Neuronal stem cell (in vitro differentiated cells): Measurements from ENCODE around the gene KIAA0319L.

ENCODE experiments used
- DNase-seq: peaks from one replicate; pipeline ENCODE4 v3.0.0-alpha.2; 2013; ENCODE audit warnings: low spot score
- H2AFZ ChIP-seq: one replicate; pipeline ENCODE4 v1.6.1; 2013; ENCODE audit warnings: mild to moderate bottlenecking, low read length, inconsistent platforms
- H2AK5ac ChIP-seq: 2 replicates; pipeline ENCODE4 v1.6.1; 2013; ENCODE audit warnings: low read depth, mild to moderate bottlenecking, inconsistent platforms, low read length, moderate library complexity, mixed read lengths
- H2BK120ac ChIP-seq: 2 replicates; pipeline ENCODE4 v1.6.1; 2013; ENCODE audit warnings: low read depth, mild to moderate bottlenecking, inconsistent platforms, low read length, moderate library complexity, mixed read lengths
- H2BK12ac ChIP-seq: one replicate; pipeline ENCODE4 v1.6.1; 2013; ENCODE audit warnings: low read length, inconsistent platforms
- H2BK15ac ChIP-seq: 2 replicates; pipeline ENCODE4 v1.6.1; 2013; ENCODE audit warnings: mild to moderate bottlenecking, low read length, inconsistent platforms, mixed read lengths
- H2BK5ac ChIP-seq: one replicate; pipeline ENCODE4 v1.6.1; 2013; ENCODE audit warnings: inconsistent platforms, mild to moderate bottlenecking, low read length, moderate library complexity
- H3K14ac ChIP-seq: one replicate; pipeline ENCODE4 v1.6.1; 2013; ENCODE audit warnings: low read length, inconsistent platforms
- H3K18ac ChIP-seq: 2 replicates; pipeline ENCODE4 v1.6.1; 2013; ENCODE audit warnings: low read length, inconsistent platforms
- H3K23ac ChIP-seq: 2 replicates; pipeline ENCODE4 v1.6.1; 2013; ENCODE audit warnings: low read depth, mild to moderate bottlenecking, mixed read lengths, low read length, inconsistent platforms; ENCODE audit not compliant: poor library complexity
- H3K27ac ChIP-seq: replicated peaks from 3 replicates; pipeline ENCODE4 v1.5.1; 2013; ENCODE audit warnings: low read length, inconsistent platforms
- H3K27me3 ChIP-seq, 3 experiments: 2 replicates each; pipeline ENCODE4 v1.6.1; 2013; ENCODE audit warnings: low read length in 3 of 3, mild to moderate bottlenecking in 2 of 3, inconsistent platforms in 1 of 3, low read depth in 1 of 3, mixed read lengths in 1 of 3, moderate library complexity in 1 of 3; ENCODE audit not compliant: control insufficient read depth in 3 of 3, insufficient read depth in 3 of 3
- H3K36me3 ChIP-seq, 2 donors: replicated peaks in 1 of 2; 2 replicates each; pipeline ENCODE4 v1.6.1; 2013; ENCODE audit warnings: low read length in 2 of 2; ENCODE audit not compliant: control insufficient read depth in 2 of 2, insufficient read depth in 2 of 2
- H3K4ac ChIP-seq: 2 replicates; pipeline ENCODE4 v1.6.1; 2013; ENCODE audit warnings: inconsistent platforms, mild to moderate bottlenecking, low read length, moderate library complexity
- H3K4me1 ChIP-seq, 2 donors: 1 replicate in 1 of 2; 2 replicates in 1 of 2; pipeline ENCODE4 v1.6.1; 2013; ENCODE audit warnings: low read length in 2 of 2, low read depth in 1 of 2; ENCODE audit not compliant: control insufficient read depth in 2 of 2, insufficient read depth in 1 of 2
- H3K4me2 ChIP-seq: one replicate; pipeline ENCODE4 v1.6.1; 2013; ENCODE audit warnings: mild to moderate bottlenecking, low read length, inconsistent platforms; ENCODE audit not compliant: insufficient read depth, poor library complexity, severe bottlenecking
- H3K4me3 ChIP-seq, 2 donors: 2 replicates each; pipeline ENCODE4 v1.5.1; 2013; ENCODE audit warnings: low read length in 2 of 2, mild to moderate bottlenecking in 2 of 2, inconsistent platforms in 1 of 2, moderate library complexity in 1 of 2
- H3K79me1 ChIP-seq: one replicate; pipeline ENCODE4 v1.6.1; 2013; ENCODE audit warnings: low read depth, mild to moderate bottlenecking, inconsistent platforms, low read length, moderate library complexity
- H3K9ac ChIP-seq: one replicate; pipeline ENCODE4 v1.6.1; 2013; ENCODE audit warnings: mild to moderate bottlenecking, low read depth, low read length, inconsistent platforms; ENCODE audit not compliant: poor library complexity
- H3K9me3 ChIP-seq, 2 donors: replicated peaks in 1 of 2; 2 replicates each; pipeline versions ENCODE3 to v1.6.1; 2013; ENCODE audit warnings: low read length in 2 of 2, mild to moderate bottlenecking in 2 of 2, inconsistent platforms in 1 of 2, low read depth in 1 of 2, mixed read lengths in 1 of 2, moderate library complexity in 1 of 2; ENCODE audit not compliant: control insufficient read depth in 2 of 2, insufficient read depth in 1 of 2
- H4K8ac ChIP-seq: one replicate; pipeline ENCODE4 v1.6.1; 2013; ENCODE audit warnings: low read depth, mild to moderate bottlenecking, inconsistent platforms, low read length, moderate library complexity
- H4K91ac ChIP-seq: one replicate; pipeline ENCODE4 v1.6.1; 2013; ENCODE audit warnings: low read length, low read depth, mild to moderate bottlenecking, inconsistent platforms; ENCODE audit not compliant: poor library complexity
- WGBS, 2 donors: extraction: QIAGEN DNeasy Blood & Tissue Kit; methylation state at CpG; one replicate each; pipeline ENCODE4 v1.1.7; 2013; ENCODE audit warnings: missing lambda C conversion rate in 2 of 2, mixed read lengths in 1 of 2; ENCODE audit not compliant: insufficient read length in 2 of 2, insufficient replicate concordance in 1 of 2; ENCODE audit errors: extremely low coverage in 2 of 2; 5-methylcytosine and 5-hydroxymethylcytosine counted together

Gene KIAA0319L

DNA sequence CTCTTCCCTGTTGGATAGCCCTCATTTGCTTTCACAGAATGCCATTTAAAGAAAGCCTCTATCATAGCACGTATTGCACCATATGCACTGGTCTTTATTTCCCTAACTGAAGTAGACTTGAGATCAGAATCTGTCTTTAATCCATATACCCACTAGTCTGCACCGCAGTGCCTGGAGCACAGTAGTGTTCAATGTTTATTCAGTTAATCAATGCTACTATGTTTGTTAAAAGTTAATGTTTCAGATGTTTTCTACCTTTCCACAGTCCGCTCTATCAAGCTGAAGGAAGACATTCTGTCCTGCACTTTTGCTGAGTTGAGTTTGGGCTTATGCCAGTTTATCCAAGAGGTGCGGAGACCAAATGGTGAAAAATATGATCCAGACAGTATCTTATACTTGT, 149.5 kb downstream of the KIAA0319L start:
- Histone ChIP-seq H3K9me3 (peaks cover 6 to 22% of the 10 kb centered on the region in 2 donors), H3K27ac (no peak overlapping the region), H3K4me3 (no peak overlapping the region), H3K14ac (no peak overlapping the region), H2BK12ac (no peak overlapping the region), H3K4ac (no peak overlapping the region), H3K27me3 (no peaks in the 10 kb centered on the region), H3K23ac (no peak overlapping the region), H3K9ac (no peak overlapping the region), H3K4me1 (no peaks in the 10 kb centered on the region), H4K91ac (no peak overlapping the region), H3K4me2 (no peak overlapping the region), H4K8ac (no peak overlapping the region), H2AK5ac (no peak overlapping the region), H2BK120ac (no peak overlapping the region), H2AFZ (no peak overlapping the region), H3K79me1 (no peaks in the 10 kb centered on the region), H3K36me3 (peaks cover 23 to 89% of the 10 kb centered on the region in 2 donors), H2BK5ac (no peak overlapping the region), H3K18ac (no peak overlapping the region), H2BK15ac (no peak overlapping the region)
- no CpG with 5 or more reads among the region's 4 CpGs for WGBS, 2 donors
- DNase-seq = no peak

DNA sequence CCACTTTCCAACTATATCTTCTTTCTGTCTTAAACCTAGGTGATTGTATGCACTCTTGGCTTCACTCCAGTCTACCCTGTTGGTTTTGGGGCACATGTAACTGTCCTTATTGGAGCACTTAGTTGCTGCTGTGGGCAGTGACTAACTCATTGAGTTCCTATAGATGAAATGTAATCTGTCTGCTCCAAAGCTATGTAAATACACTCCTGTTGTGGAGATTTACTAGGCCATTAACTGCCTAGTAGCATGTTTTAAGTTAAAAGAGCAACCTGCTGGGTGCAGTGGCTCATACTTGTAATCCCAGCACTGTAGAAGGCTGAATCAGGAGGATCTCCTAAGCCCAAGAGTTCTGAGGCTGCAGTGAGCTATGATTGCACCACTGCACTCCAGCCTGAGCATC, 151.1 kb downstream of the KIAA0319L start:
- Histone ChIP-seq H4K91ac (no peak overlapping the region), H3K4me3 (no peak overlapping the region), H2BK5ac (no peak overlapping the region), H3K23ac (no peak overlapping the region), H3K9ac (no peak overlapping the region), H2AK5ac (no peak overlapping the region), H3K9me3 (peaks cover 6 to 37% of the 10 kb centered on the region in 2 donors), H3K14ac (no peak overlapping the region), H2BK15ac (no peak overlapping the region), H3K36me3 (peaks cover 23 to 97% of the 10 kb centered on the region in 2 donors), H2BK12ac (no peak overlapping the region), H2AFZ (no peak overlapping the region), H3K79me1 (no peaks in the 10 kb centered on the region), H3K4ac (no peak overlapping the region), H4K8ac (no peak overlapping the region), H3K27me3 (no peaks in the 10 kb centered on the region), H3K4me2 (no peak overlapping the region), H3K4me1 (no peaks in the 10 kb centered on the region), H3K18ac (no peak overlapping the region), H3K27ac (no peak overlapping the region), H2BK120ac (no peak overlapping the region)
- no peak for DNase-seq

DNA sequence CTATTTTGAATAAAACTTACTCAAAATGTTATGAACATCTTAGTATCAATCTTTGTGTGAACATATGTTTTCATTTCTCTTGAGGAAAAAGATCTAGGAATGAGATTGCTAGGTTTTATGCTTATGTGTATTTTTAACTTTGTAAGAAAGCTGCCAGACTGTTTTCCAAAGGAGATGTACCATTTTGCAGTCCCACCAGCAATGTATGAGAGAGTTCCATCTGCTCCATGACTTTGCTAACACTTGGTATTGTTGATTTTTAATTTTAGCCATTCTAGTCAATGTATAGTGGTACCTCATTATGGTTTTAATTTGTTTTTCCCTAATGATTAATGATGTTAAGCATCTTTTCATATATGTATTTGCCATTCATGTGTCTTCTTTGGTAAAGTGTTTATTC, 156.2 kb downstream of the KIAA0319L start:
- Histone ChIP-seq H3K79me1 (no peaks in the 10 kb centered on the region), H3K27ac (no peak overlapping the region), H4K8ac (no peak overlapping the region), H2AFZ (no peak overlapping the region), H3K4me1 (no peaks in the 10 kb centered on the region), H2BK15ac (no peak overlapping the region), H3K4ac (no peak overlapping the region), H2AK5ac (no peak overlapping the region), H2BK120ac (no peak overlapping the region), H3K4me3 (no peak overlapping the region), H3K23ac (no peak overlapping the region), H4K91ac (no peak overlapping the region), H3K9ac (no peak overlapping the region), H3K18ac (no peak overlapping the region), H3K14ac (no peak overlapping the region), H3K36me3 (peaks cover 18 to 96% of the 10 kb centered on the region in 2 donors), H2BK12ac (no peak overlapping the region), H2BK5ac (no peak overlapping the region), H3K4me2 (no peak overlapping the region), H3K9me3 (peaks cover 0 to 29% of the 10 kb centered on the region in 2 donors), H3K27me3 (no peaks in the 10 kb centered on the region)
- DNase-seq = no peak

DNA sequence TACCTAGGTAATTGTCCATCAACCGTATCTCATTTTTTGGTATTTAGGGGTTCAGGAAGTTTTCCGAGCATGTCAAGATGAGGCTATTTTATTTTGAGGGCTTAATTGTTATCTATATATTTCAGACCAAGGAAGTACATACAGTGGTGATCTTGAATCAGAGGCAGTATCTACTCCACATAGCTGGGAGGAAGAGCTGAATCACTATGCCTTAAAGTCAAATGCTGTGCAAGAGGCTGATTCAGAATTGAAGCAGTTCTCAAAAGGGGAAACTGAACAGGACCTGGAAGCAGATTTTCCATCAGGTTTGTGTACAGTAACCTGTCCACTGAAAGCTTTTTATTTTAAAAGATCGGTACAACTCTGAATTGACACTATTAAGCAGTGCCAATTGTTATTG, 158.5 kb downstream of the KIAA0319L start:
- Histone ChIP-seq H3K4me1 (no peaks in the 10 kb centered on the region), H3K9ac (no peak overlapping the region), H2BK12ac (no peak overlapping the region), H3K23ac (no peak overlapping the region), H3K27me3 (no peaks in the 10 kb centered on the region), H3K79me1 (no peaks in the 10 kb centered on the region), H3K4me2 (no peak overlapping the region), H3K27ac (no peak overlapping the region), H4K8ac (no peak overlapping the region), H3K18ac (no peak overlapping the region), H3K36me3 (peaks cover 17 to 96% of the 10 kb centered on the region in 2 donors), H4K91ac (no peak overlapping the region), H2BK5ac (no peak overlapping the region), H2AFZ (no peak overlapping the region), H3K4me3 (no peak overlapping the region), H2BK15ac (no peak overlapping the region), H2BK120ac (no peak overlapping the region), H3K4ac (no peak overlapping the region), H2AK5ac (no peak overlapping the region), H3K9me3 (peaks cover 0 to 29% of the 10 kb centered on the region in 2 donors), H3K14ac (no peak overlapping the region)
- DNase-seq = no peak
- no CpG with 5 or more reads among the region's 3 CpGs for WGBS, 2 donors
